HepG2 (cell line): ENCODE results near the gene LAMA5. TPM values are rescaled to one million over a fixed set of nuclear protein-coding genes. Genes with fewer than 3 reads are reported as not detected.
A peak's percentile ranks its signal among the peaks of the same experiment; 100 is the strongest.

Source experiments
- ATAC-seq: fragments of 200-7000 bp; cut with Tn5 transposase; 3 replicates; pipeline ENCODE4 v1.9.1; 2020; ENCODE audit warnings: mild to moderate bottlenecking, moderate library complexity
- BruUV-seq: library from RNA; stranded (reverse); fragments of 400-500 nt; replicated peaks from 2 replicates; lab custom pipeline; 2021; lab: Mats Ljungman, UMichigan
- CTCF ChIA-PET: fragments of 300-600 bp; formaldehyde crosslinking; extraction: SDS; loops from one replicate; lab custom pipeline; 2021; ENCODE audit warnings: low total read pairs, inconsistent platforms, low intra/inter-chr PET ratio; lab: Yijun Ruan, JAX
- POLR2A ChIA-PET: fragments of 350-600 bp; sonication (Branson Sonifier 250); formaldehyde crosslinking; loops from one replicate; lab custom pipeline; 2020; ENCODE audit warnings: antibody characterized with exemption, inconsistent platforms; lab: Yijun Ruan, JAX
- DNase-seq: peaks from one replicate; pipeline ENCODE4 v3.0.0-alpha.2; 2015; ENCODE audit warnings: low spot score
- FAIRE-seq: peaks from 3 replicates; lab custom pipeline; 2011; peaks lifted over from hg19 to GRCh38; lab: Jason Lieb, UNC
- H2AFZ ChIP-seq: one replicate; pipeline ENCODE4 v1.6.1; 2011; ENCODE audit warnings: low read length, inconsistent platforms
- H3K27ac ChIP-seq: fragments of 300-600 bp; 3 replicates; pipeline ENCODE4 v1.8.0; 2011; ENCODE audit warnings: mixed run types, mild to moderate bottlenecking, mixed read lengths, low read length, inconsistent platforms; ENCODE audit not compliant: insufficient read depth; ENCODE audit errors: extremely low read length
- H3K27me3 ChIP-seq, 2 experiments: fragments of 200-600 bp in 1 of 2; 2 replicates in 1 of 2; 3 replicates in 1 of 2; pipeline versions ENCODE4 v1.6.0 to v1.8.0; 2011; ENCODE audit warnings: low read length in 2 of 2, mild to moderate bottlenecking in 2 of 2, moderate library complexity in 2 of 2, inconsistent platforms in 1 of 2; ENCODE audit not compliant: insufficient read depth in 2 of 2, control insufficient read depth in 1 of 2
- H3K36me3 ChIP-seq, 2 experiments: fragments of 200-600 bp in 1 of 2; replicated peaks in 1 of 2; 2 replicates in 1 of 2; 3 replicates in 1 of 2; pipeline versions ENCODE4 v1.5.1 to v1.8.0; 2011; ENCODE audit warnings: low read length in 2 of 2, inconsistent platforms in 1 of 2; ENCODE audit not compliant: insufficient read depth in 2 of 2, control insufficient read depth in 1 of 2
- H3K4me1 ChIP-seq: 2 replicates; pipeline ENCODE4 v1.5.1; 2012; ENCODE audit warnings: low read length, inconsistent platforms; ENCODE audit not compliant: insufficient read depth
- H3K4me2 ChIP-seq: 2 replicates; pipeline ENCODE4 v1.6.0; 2011; ENCODE audit warnings: low read depth, low read length, inconsistent platforms
- H3K4me3 ChIP-seq, 3 experiments: fragments of 200-600 bp in 1 of 3; sonication (generic), shearing (Covaris generic) in 1 of 3; replicated peaks in 1 of 3; 2 replicates each; pipeline ENCODE4 v1.5.1; 2011 to 2016; ENCODE audit warnings: low read length in 3 of 3, inconsistent platforms in 2 of 3, low read depth in 2 of 3, mild to moderate bottlenecking in 2 of 3, control low read depth in 1 of 3, mixed read lengths in 1 of 3; ENCODE audit not compliant: insufficient read depth in 1 of 3
- H3K79me2 ChIP-seq: one replicate; pipeline ENCODE4 v1.6.1; 2011; ENCODE audit warnings: low read length, inconsistent platforms; ENCODE audit not compliant: insufficient read depth
- H3K9ac ChIP-seq: 2 replicates; pipeline ENCODE4 v1.6.0; 2011; ENCODE audit warnings: mild to moderate bottlenecking, low read depth, low read length, inconsistent platforms; ENCODE audit not compliant: insufficient read depth
- H3K9me3 ChIP-seq: 2 replicates; pipeline ENCODE4 v1.5.1; 2012; ENCODE audit warnings: mild to moderate bottlenecking, low read length
- H4K20me1 ChIP-seq: 2 replicates; pipeline ENCODE4 v1.6.0; 2011; ENCODE audit warnings: inconsistent platforms, mild to moderate bottlenecking, low read length, moderate library complexity; ENCODE audit not compliant: insufficient read depth
- AGO1 ChIP-seq: fragments of 200-400 bp; formaldehyde crosslinking; IDR thresholded peaks from 2 replicates; pipeline ENCODE4 v1.6.1; 2017; ENCODE audit warnings: mild to moderate bottlenecking, low read depth, low read length, moderate library complexity; ENCODE audit not compliant: poor library complexity, severe bottlenecking
- AGO2 ChIP-seq: fragments of 200-400 bp; formaldehyde crosslinking; optimal IDR thresholded peaks from 2 replicates; pipeline ENCODE3; 2017; ENCODE audit warnings: mild to moderate bottlenecking, low read depth, low read length, moderate library complexity
- ARID4A ChIP-seq: sonication (generic); formaldehyde crosslinking; IDR thresholded peaks from 2 replicates; pipeline ENCODE4 v1.5.0; 2020; ENCODE audit warnings: mild to moderate bottlenecking, missing genetic modification reagents, borderline replicate concordance
- BCLAF1 ChIP-seq: fragments of 450-650 bp; IDR thresholded peaks from 2 replicates; pipeline ENCODE4 v1.6.1; 2017; ENCODE audit warnings: mild to moderate bottlenecking
- NFE2L2 ChIP-seq: fragments of 150-350 bp; IDR thresholded peaks from 2 replicates; pipeline ENCODE4 v1.6.1; 2014; ENCODE audit warnings: low read length
- TAF15 ChIP-seq: fragments of 200-400 bp; formaldehyde crosslinking; IDR thresholded peaks from one replicate; pipeline ENCODE4 v1.6.1; 2018; ENCODE audit warnings: mild to moderate bottlenecking, low read depth, low read length; ENCODE audit not compliant: poor library complexity, severe bottlenecking
- ZNF263 ChIP-seq: sonication (generic); formaldehyde crosslinking; IDR thresholded peaks from 2 replicates; pipeline ENCODE4 v1.4.0; 2020; ENCODE audit warnings: missing genetic modification reagents
- ZNF558 ChIP-seq: sonication (generic); formaldehyde crosslinking; IDR thresholded peaks from 2 replicates; pipeline ENCODE4 v1.9.0; 2022; ENCODE audit warnings: mild to moderate bottlenecking, missing genetic modification reagents, borderline replicate concordance
- ZNF703 ChIP-seq: sonication (generic); formaldehyde crosslinking; IDR thresholded peaks from 2 replicates; pipeline ENCODE4 v1.5.1; 2020; ENCODE audit warnings: missing genetic modification reagents, mild to moderate bottlenecking, moderate library complexity, borderline replicate concordance
- WGBS: methylation state at CpG from one replicate; pipeline ENCODE4 v1.1.6; 2017; ENCODE audit warnings: low lambda C conversion rate; 5-methylcytosine and 5-hydroxymethylcytosine counted together
- in situ Hi-C: cut with HindIII; loops from 2 replicates; pipeline ENCODE4 v1.10.0; 2017; ENCODE audit warnings: low pct_unique_long_range_greater_than_20kb; ENCODE audit not compliant: extremely low pct_ligation_motif_present
- intact Hi-C: fragments of 100-400 bp; cut with micrococcal nuclease; formaldehyde crosslinking; loops from one replicate; pipeline ENCODE4 v1.10.0; 2022; ENCODE audit not compliant: unreplicated experiment
- polyA plus RNA-seq, 8 experiments: library from polyadenylated mRNA; depleted of rRNA in 3 of 8; stranded (reverse) in 7 of 8; unstranded in 1 of 8; fragments of >200 nt; fragmentation: Illumina TruSeq in 4 of 8; extraction: Trizol in 4 of 8; gene quantifications; 2 replicates each; pipeline versions ENCODE4 v1.2.1 to v1.2.3, GENCODE V29; 2011 to 2016; ENCODE audit warnings: low read depth in 4 of 8, missing spikeins in 1 of 8, mixed read lengths in 1 of 8; ENCODE audit not compliant: insufficient read depth in 1 of 8
- total RNA-seq, 5 experiments: library from RNA; depleted of rRNA; stranded (reverse); fragments of >200 nt; fragmentation: Illumina TruSeq; extraction: Trizol; gene quantifications; 2 replicates each; pipeline ENCODE4 v1.2.3, GENCODE V29; 2016; ENCODE audit warnings: low read depth in 1 of 5
- TF ChIP-seq, protein P1 (sequence below): sonication (generic); IDR thresholded peaks from 2 replicates; pipeline ENCODE4 v1.6.1; 2016; ENCODE audit warnings: low read depth, borderline replicate concordance
- TF ChIP-seq, protein P2 (sequence below): sonication (generic); formaldehyde crosslinking; IDR thresholded peaks from 2 replicates; pipeline ENCODE4 v1.4.0; 2020; ENCODE audit warnings: missing genetic modification reagents

Gene LAMA5
- total and polyA plus RNA-seq, 2 of the 13 experiments (the other 11 are each of a cell fraction or from before 2014, with no cell fraction given) = 21.0 to 44.7 TPM

DNA sequence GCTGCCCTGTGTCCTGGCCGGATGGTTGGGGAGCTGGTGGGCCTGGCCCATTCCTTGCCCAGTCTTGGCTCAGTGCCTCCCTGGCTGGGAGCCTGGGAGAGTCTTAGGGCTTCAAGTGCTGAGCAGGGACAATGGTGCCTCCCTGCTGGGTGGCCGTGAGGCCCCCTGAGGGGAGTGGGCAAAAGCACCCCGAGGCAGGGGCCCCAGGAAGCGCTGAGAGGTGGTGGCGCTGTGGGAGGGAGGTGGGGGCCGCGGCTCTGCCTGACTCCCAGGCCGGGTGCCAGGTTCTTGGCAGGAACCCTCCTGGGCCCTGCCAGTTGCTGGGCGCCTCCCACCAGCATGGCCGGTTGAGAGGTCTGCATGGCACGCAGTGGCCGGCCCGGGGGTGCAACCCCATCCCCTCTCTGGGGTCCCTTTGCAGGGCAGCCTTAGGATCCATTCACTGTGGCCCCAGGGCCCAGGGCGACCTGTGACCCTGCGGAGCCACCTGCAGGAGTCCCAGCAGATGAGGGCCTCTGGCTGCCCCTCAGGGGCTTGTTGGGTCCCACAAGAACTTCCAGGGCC lies 10.6 kb upstream of the LAMA5 start:
- DNase-seq (no peak), ATAC-seq (no peak), FAIRE-seq (no peak)
- in situ Hi-C loops = no loop called here
- ChIA-PET CTCF (interaction anchor here (4.8 kb wide), 1 partner anchor 75 kb away, joined by 73 read pairs; the partner anchor contains the start of gene ADRM1), POLR2A (interaction anchor here (0.7 to 5.4 kb wide), 5 partner anchors 9 to 77 kb away, joined by 3 to 95 read pairs (median 41); partner anchors contain the start of genes ADRM1, LAMA5 and RPS21)
- no peaks in the 10 kb centered on the region for H3K9me3 ChIP-seq
- 0 out of 5 replicates have a peak, but pooled peaks cover 2 to 6% of the 10 kb centered on the region in 2 experiments for H3K36me3 ChIP-seq
- no peaks in the 10 kb centered on the region for H3K27me3 ChIP-seq
- H3K4me2 ChIP-seq = no peak overlapping the region
- intact Hi-C loops = loop anchor here (5.0 to 10.0 kb wide), 2 partner anchors 140 to 417 kb away; partner anchors contain the start of genes MRGBP and OSBPL2
- no peak overlapping the region for H3K27ac ChIP-seq
- H3K4me3 ChIP-seq = no peak overlapping the region
- WGBS = 84% methylated on average over 12 of the region's 15 CpGs
- BruUV-seq = no TSS peak
- H3K9ac ChIP-seq = no peak overlapping the region
- no peak overlapping the region for H2AFZ ChIP-seq
- H4K20me1 ChIP-seq = peaks cover 6% of the 10 kb centered on the region; the same call in 1 of the 2 replicates
- H3K4me1 ChIP-seq = peaks cover 54% of the 10 kb centered on the region
- TF ChIP-seq AGO2 (peak; percentile 17), NFE2L2 (no peak), AGO1 (peak; percentile 72), ARID4A (CRISPR knock-in tag) (0 out of 2 replicates have a peak, but pooled peaks have one; percentile 0), ZNF558 (CRISPR knock-in tag) (0 out of 2 replicates have a peak, but pooled peaks have one; percentile 33), ZNF703 (no peak), BCLAF1 (no peak), TAF15 (peak; percentile 67), ZNF263 (CRISPR knock-in tag) (no peak)
- TF ChIP-seq, protein P1, sequence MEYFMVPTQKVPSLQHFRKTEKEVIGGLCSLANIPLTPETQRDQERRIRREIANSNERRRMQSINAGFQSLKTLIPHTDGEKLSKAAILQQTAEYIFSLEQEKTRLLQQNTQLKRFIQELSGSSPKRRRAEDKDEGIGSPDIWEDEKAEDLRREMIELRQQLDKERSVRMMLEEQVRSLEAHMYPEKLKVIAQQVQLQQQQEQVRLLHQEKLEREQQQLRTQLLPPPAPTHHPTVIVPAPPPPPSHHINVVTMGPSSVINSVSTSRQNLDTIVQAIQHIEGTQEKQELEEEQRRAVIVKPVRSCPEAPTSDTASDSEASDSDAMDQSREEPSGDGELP = no peak
- TF ChIP-seq, protein P2, sequence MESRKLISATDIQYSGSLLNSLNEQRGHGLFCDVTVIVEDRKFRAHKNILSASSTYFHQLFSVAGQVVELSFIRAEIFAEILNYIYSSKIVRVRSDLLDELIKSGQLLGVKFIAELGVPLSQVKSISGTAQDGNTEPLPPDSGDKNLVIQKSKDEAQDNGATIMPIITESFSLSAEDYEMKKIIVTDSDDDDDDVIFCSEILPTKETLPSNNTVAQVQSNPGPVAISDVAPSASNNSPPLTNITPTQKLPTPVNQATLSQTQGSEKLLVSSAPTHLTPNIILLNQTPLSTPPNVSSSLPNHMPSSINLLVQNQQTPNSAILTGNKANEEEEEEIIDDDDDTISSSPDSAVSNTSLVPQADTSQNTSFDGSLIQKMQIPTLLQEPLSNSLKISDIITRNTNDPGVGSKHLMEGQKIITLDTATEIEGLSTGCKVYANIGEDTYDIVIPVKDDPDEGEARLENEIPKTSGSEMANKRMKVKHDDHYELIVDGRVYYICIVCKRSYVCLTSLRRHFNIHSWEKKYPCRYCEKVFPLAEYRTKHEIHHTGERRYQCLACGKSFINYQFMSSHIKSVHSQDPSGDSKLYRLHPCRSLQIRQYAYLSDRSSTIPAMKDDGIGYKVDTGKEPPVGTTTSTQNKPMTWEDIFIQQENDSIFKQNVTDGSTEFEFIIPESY (CRISPR knock-in tag) = peak; percentile 53; the same call in 1 of the 2 replicates
- no peaks in the 10 kb centered on the region for H3K79me2 ChIP-seq
